Measurements from ENCODE around the gene CGB3.
"Not testable (repeated sequence)": the region's sequence is repeated elsewhere in the genome, so short reads cannot be mapped to it uniquely, and the experiment has no call there.

- not testable (repeated sequence) for TF ChIP-seq CTCF (conservative IDR thresholded peaks at IDR 0.05; ENCODE audit: low read depth, low read length); EZH2phosphoT487 (IDR thresholded peaks at IDR 0.05; ENCODE audit: borderline replicate concordance, low read length)
Observed at GRCh38 chr19:49042666-49043065, 18.5 kb upstream of the CGB3 start.
